Ecto neural progenitor cell (in vitro differentiated cells): ENCODE results near the gene DNAH3.
"Not testable (repeated sequence)": the region's sequence is repeated elsewhere in the genome, so short reads cannot be mapped to it uniquely, and the experiment has no call there.

Experiments used
- DNase-seq: peaks from one replicate; pipeline ENCODE4 v3.0.0-alpha.2; 2018; ENCODE audit warnings: low spot score

The DNAH3 gene

DNA sequence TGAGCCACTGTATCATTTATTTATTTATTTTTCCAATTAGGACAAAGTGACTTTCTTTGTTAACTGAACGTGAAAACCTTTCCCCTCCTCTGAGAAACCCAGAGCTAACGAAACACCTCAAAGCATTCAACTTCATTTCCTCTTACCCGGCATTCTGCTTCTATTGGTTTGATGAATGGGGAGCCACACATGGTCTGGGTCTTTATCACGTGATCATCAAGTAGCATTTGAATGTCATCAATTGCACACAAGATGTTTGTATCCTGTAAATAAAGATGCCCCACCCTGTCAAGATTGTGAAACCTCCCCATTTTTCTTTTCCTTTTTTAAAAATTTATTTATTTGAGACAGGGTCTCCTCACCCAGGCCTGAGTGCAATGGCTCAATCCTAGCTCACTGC lies 80.1 kb downstream of the DNAH3 start:
- no peak for DNase-seq

DNA sequence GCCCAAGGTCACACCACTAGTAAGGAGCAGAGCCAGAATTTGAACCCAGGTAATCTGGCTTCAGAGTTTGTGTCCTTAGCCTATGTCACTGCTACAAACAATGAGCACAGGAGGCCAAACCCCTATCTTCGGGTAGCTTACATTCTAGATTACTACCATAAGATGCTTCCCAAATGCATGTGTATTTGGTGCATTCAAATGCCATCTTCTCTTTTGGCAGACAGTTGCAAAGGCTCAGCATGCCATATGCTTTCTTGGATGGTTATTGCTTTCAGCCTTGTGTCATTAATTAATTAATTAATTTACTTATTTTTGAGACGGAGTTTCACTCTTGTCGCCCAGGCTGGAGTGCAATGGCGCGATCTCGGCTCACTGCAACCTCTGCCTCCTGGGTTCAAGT lies 80.7 kb downstream of the DNAH3 start:
- DNase-seq = no peak

DNA sequence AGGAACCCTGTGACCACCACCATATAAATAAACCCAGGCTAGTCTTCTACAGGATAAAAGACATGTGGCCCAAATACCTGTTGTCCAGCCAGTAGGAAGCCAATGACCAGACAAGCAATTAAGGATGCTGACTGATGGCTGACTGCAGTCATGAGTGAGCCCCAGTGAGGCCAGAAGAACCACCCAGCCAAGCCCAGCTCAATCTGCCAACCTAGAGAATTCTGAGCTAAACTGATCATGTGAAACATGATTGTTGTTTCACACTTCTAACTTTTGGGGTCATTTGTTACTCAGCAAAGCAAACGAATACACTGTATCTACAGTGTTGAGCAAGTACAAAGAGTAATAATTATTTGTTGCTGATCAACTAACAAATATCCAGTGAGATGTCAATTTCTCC lies 86.4 kb downstream of the DNAH3 start:
- no peak for DNase-seq

DNA sequence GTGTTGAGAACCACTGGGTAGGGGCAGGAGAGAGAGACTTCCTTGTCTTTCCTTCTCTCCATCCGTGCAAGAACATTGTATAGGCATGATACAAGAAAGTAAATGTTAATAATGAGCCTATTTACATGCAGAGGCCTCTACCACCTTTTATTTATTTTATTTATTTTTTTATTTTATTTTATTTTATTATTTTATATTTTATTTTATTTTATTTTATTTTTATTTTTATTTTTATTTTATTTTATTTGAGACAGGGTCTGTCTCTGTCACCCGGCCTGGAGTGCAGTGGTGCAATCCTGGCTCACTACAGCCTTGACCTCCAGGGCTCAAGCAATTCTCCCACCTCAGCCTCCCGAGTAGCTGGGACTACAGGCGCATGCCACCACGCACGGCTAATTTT lies 87.3 kb downstream of the DNAH3 start:
- DNase-seq = not testable (repeated sequence)

DNA sequence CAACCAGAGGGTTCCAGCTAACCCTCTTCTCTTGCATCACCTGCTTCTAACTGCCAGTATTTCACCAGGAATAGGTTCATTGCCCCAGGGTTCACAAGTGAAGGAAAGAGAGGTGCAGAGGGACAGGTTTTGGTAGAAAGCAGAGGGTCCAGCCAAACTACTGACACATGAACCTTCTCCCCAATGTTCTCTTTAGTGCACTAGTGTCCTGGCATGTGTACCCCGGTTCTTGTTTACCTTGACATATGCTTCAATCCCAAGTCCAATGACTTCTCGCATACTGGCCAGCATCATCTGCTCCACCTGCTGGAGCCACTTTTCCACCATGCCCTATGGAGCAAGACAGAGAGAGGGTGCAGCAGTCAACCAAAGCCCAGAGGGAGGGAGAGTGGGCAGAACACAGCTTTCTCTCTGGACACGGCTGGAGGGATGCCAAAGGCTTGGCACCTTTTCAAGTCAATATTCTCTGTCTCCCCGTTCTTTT lies 90.6 kb downstream of the DNAH3 start:
- DNase-seq = no peak

DNA sequence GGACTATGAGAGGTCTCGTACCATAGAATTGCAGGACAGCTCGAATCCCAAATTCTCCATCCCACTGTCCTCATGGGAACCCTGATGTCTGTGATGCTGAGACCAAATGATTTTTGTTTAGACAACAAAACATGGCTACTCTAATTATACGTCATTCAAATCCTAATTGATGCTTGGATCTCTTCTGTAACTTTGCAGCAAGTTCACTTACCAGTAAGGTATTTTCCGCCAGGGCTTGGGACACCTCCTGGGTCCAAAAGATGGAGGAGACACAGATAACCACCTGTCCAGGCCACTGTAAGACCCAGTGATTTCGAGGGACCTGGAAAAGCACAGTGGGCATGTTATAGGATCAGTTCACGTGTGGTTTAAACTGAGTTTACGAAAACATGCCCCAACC lies 92.8 kb downstream of the DNAH3 start:
- no peak for DNase-seq

DNA sequence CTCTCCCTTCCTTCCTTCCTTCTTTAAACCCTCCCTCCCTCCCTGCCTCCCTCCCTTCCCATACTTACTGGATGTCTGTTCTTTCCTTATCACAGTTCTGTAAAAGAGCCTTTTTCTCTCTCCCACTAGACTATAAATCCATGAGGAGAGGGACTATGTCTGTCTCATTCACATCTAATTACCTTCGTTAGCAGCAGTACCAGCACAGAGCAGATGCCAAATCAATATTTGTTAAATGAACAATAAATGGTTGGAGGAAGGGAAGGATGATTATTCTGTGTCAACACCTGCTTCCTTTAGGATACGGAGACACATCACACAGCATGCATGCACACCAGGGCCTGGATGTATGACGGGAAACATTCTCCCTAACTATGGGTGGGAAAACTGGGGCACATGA lies 94.2 kb downstream of the DNAH3 start:
- no peak for DNase-seq

DNA sequence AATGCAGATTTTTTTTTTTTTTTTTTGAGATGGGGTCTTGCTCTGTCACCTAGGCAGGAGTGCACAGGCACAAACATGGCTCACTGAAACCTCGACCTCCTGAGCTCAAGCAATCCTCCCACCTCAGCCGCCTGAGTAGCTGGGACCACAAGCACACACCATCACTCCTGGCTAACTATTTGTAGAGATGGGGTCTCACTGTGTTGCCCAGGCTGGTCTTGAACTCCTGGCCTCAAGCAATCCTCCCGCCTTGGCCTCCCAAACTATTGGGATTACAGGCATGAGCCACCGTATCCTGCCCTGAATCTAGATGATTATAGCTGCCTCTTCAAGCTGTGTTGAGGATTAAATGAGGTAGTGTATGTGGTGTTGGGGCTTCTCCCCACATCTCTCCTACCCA lies 94.9 kb downstream of the DNAH3 start:
- not testable (repeated sequence) for DNase-seq

DNA sequence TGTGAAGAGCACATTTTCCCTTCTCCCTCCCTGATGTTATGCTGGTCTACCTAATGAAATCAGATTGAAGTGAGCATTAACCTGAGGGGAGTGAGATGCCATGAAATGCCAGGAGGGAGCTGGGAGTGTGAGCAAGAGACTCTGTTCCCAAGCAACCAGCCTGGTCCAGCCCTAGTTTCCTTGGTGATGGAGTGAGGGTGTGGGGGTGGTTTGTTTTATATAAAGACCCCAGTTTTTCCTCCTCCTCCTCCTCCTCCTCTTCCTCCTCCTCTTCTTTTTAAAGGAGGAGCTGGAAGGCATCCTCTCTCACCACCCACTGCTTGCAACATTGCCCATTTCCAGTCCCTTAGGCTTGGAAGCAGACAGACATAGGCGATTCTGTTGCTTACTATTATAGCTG lies 97.1 kb downstream of the DNAH3 start:
- no peak for DNase-seq

DNA sequence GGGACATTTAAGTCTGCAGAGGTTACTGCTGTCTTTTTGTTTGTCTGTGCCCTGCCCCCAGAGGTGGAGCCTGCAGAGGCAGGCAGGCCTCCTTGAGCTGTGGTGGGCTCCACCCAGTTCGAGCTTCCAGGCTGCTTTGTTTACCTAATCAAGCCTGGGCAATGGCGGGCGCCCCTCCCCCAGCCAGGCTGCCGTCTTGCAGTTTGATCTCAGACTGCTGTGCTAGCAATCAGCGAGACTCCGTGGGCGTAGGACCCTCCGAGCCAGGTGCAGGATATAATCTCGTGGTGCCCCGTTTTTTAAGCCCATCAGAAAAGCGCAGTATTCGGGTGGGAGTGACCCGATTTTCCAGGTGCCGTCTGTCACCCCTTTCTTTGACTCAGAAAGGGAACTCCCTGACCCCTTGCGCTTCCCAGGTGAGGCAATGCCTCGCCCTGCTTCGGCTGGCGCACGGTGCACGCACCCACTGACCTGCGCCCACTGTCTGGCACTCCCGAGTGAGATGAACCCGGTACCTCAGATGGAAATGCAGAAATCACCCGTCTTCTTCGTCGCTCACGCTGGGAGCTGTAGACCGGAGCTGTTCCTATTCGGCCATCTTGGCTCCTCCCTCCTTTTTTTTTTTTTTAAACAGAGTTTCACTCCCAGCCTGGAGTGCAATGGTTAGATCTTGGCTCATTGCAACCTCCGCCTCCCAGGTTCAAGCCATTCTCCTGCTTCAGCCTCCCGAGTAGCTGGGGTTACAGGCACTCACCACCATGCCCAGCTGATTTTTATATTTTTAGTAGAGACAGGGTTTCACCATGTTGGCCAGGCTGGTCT lies 102.3 kb downstream of the DNAH3 start:
- not testable (repeated sequence) for DNase-seq

DNA sequence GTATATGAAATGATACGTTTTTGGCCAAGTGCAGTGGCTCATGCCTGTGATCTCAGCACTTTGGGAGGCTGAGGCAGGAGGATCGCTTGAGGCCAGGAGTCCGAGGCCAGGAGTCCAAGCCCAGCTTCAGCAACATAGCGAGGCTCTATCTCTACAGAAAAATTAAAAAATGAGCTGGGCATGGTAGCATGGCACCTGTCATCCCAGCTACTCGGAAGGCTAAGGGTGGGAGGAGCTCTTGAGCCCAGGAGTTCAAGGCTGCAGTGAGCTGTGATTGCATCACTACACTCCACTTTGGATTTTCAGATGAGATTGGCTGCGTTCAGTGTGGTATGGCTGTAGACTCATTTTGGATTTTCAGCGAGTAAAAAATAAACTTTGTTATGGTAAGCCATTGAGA lies 112.4 kb downstream of the DNAH3 start:
- DNase-seq = no peak

DNA sequence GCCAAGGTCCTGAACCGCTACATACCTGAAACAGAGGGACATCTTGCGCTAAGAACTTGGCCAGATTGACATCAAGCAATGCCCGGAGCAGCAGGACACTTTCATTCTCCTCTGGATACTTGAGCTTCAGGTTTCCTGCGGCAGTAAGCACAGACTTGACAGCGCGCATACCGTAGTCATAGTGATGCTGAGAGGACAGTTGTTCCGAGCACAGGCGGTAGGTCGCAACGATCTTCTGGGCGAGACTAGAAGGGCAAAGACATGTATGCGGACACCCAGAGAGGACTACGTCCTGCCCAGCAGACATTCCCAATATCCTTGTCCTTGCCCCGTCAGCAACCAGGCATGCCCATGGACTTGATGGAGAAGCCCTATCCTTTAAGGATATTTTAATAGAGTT lies 112.9 kb downstream of the DNAH3 start:
- DNase-seq = no peak

DNA sequence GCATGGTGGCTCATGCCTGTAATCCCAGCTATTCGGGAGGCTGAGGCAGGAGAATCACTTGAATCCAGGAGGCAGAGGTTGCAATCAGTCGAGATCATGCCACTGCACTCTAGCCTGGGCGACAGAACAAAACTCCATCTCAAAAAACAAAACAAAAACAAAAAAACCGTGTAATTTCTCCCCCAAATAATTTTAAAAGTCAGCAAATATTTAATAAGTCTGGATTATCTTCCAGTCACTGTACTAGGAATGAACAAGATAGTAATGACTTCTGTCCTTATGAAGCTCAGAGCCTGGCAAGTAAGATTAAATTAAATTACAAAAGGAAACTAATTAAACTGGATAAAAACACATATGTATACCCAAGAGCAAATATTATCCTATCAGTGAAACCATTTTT lies 113.5 kb downstream of the DNAH3 start:
- no peak for DNase-seq

DNA sequence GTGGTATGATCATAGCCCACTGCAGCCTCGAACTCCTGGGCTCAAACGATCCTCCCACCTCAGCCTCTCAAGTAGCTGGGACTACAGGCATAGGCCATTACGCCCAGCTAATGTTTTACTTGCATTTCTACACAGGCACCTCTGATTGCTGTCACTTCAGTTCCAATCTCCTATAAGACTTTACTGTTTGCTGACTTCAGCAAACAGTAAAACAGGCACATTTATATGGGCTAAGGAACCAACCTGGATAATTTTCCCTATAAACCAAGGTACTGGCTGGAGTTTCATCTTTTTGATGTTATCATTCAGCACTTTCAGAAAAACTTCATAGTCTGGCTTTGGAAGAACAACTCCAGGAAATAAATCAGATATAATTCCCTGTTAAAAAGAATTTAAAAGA lies 114.2 kb downstream of the DNAH3 start:
- DNase-seq = no peak

DNA sequence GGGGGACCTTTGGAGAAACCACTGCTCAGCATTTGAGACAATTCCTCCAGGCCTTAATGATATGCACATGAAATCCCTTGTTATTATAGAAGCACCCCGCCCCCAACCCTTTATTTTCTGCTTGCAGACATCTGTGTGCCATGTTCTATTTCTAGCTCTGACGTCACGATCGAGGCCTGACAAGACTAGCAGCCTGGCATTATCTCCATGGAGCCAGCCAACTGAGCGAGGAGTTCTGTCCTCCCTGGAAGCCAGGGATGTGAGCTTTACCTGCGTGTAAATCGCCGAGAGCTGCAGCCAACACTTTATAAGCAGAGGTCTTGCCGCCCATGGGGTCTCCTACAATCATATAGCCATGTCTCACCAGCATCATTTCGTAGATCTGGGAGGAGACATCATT lies 116.9 kb downstream of the DNAH3 start:
- no peak for DNase-seq

DNA sequence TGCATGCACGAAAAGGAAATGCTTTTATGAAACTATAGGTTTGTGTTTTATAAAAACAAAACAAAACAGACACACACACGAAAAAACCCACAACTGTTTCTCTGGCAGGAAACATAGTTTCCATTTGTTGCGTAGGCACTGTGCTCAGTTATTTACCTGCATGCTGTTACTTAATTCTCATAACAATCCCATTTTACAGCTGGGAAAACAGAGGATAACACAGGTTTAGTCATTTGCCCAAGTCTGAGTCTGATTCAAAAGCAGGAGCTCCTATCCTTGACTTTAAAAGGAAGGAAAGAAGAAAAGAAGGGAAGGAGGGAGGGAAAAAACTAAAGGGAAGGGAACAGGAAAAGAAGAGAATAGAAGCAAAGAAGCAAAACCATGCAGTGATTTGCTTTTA lies 117.4 kb downstream of the DNAH3 start:
- DNase-seq = no peak

DNA sequence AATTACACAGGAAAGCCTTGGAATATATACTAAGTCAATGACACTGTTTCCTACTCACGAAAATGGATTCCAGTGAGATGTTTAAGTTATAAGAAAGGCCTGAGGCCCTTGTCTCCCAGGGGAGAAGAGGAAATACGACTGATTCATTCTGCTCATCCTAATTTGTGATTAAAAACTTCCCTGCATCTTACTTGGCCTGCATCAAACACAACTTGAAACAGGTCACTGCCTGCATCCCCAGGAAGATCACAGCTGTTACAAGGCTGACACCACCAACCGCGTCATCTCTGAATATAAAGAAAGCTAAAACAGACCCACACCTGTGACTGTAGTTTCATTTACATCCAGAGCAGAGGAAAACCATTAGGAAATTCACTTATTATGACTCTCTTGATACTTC lies 121.9 kb downstream of the DNAH3 start:
- DNase-seq = no peak

DNA sequence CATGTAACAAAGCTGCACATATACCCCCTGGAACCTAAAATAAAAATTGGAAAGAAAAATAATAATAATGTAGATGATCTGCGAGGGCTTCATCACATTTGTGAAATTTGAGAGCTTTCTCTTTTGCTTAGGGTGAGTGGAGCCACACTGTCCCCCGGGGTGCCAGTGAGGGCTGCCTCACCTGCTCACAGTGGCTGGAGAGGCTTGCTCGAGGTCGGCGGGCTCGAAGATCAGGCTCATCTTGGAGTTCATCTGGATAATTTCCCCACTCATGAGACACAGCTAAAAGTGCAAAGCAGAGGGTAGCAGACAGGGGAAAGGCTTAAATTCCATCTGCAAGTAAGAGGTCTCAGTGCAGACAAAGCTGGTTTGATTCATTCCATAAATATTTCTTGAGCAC lies 123.8 kb downstream of the DNAH3 start:
- no peak for DNase-seq

DNA sequence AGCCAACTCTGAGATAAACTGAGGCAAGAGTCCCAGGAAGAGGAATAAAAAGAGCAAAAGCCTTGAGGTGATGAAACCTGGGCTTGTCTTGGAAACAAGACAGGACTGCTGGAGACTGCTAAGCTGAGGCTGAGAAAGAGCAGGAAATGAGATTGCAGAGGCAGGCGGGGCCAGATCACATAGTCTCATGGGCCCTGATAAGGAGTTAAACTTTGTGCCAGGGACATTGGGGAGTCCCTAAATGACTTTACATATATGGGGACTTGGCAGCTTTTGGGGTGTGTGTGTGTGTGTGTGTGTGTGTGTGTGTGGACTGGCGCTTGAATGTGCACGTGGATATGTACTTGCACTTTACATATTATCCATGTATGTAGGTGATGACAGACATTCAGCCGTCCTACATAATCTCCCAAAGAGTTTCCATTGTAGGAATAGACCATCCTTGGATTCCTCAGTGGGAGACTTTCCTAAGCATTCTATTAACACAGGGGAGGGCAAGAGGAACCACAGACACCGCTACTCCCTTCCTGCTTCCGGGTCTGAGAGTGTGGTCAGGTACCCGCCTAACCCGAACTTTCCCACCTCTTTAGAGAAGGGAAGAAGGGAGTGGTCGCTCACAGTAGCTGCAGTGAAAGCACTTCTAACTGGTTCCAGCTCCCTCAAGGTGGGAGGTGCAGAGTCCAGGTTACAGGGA lies 127.0 kb downstream of the DNAH3 start:
- DNase-seq = no peak

DNA sequence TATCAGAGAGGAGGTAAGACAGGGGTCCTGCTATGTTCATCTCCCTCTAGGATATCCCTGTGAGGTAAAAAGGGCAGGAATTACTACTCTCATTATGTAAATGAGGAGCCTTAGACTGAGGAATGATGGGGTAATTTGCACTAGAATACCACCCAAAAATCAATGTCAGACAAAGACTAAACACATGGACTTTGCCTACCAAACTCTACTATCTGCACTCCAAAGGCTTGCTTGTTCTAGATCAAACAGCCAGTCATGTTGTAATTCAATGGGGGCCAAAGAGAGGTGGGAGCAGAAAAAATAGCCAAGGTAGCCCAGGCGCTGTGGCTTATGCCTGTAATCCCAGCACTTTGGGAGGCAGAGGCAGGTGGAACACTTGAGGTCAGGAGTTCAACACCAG lies 129.3 kb downstream of the DNAH3 start:
- DNase-seq = no peak

DNA sequence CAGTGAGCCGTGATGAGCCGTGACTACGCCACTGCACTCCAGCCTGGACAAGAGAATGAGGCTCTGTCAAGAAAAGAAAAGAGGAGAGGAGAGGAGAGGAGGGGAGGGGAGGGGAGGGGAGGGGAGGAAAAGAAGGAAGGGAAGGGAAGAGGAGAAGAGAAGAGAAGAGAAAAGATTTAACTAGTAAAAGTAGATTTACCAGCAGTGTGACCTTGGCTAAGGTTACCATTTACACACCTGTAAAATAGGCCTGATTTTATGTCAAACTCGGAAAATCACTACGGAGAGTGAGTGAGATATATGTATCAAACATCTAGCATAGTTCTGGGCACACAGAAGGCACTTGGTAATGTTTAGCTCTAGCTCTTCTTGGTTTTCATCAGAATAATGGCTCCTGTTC lies 140.8 kb downstream of the DNAH3 start:
- no peak for DNase-seq

DNA sequence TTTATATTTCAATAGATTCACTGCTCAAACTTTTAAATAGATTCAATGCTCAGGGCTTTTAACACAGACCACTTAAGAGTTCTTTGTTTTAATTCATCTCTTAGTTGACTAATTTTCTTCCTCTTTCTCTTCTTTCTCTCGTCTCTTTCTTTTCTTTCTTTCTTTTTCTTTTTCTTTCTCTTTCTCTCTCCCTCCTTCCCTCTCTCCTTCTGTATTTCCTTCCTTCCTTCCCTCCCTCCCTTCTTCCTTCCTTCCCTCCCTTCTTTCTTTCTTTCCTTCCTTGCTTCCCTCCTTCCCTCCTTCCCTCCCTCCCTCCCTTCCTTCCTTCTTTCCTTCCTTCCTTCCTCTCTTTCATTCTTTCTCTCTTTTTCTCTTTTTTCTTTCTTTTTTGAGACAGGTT lies 145.6 kb downstream of the DNAH3 start:
- no peak for DNase-seq

DNA sequence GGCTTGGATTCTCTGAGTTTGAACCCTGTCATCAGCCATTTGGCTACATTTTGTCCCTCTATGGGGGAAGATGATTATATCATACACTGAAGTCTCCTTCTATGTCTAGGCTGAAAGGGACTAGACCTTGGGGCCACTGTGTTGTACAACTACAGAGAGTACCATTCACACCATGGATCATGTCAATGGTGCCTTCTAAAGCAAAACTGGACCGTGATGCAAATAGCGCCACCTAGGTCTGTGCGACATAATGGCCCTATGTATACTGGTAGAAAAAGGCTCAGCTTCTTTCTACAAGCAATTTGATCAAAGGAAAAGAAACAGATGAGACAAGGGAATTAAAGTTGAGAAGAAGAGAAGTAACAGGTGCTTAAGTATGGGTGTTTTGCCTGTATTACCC lies 149.4 kb downstream of the DNAH3 start:
- no peak for DNase-seq

DNA sequence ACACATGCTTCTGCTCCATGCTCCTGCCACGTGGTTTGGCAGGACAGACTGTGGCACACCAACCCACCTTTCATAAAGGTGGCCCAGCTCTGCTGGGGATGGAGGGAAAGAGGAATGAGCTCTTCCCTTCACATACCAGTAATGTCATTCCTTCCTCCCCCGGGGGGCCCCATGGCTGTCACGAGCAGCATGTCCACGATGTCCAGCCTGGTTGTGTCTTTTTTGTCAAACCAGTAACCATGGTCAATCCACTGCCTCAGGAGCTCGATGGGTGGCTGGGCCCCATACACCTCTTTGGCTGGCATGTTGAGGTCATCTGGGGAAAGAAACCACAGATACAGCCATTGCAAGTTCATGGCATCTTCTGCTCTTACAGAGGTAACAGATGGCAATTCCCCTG lies 153.5 kb downstream of the DNAH3 start:
- DNase-seq = no peak
